ENCODE measurements around the gene OR6V1. TPM values are rescaled to one million over a fixed set of nuclear protein-coding genes. Genes with fewer than 3 reads are reported as not detected.

Gene OR6V1
- total RNA-seq, 2 donors from 2014 or later: not detected

GRCh38 chr7:143063741-143064140 lies 11.6 kb downstream of the OR6V1 start:
- no peak overlapping the region for H3K27ac ChIP-seq (ENCODE audit: low read depth, low read length)
- TF ChIP-seq CTCF (conservative IDR thresholded peaks at IDR 0.05): no peak
- H3K36me3 ChIP-seq (ENCODE audit: control insufficient read depth, insufficient read depth, low read length): no peaks in the 10 kb centered on the region
- Mint-ChIP-seq H3K4me1 (peaks cover 16% of the 10 kb centered on the region), H3K36me3 (ENCODE audit: low read depth) (no peaks in the 10 kb centered on the region), H3K4me3 (no peak overlapping the region), H3K27ac (no peak overlapping the region), H3K9me3 (no peaks in the 10 kb centered on the region), H3K27me3 (ENCODE audit: insufficient read depth) (no peaks in the 10 kb centered on the region)
- H3K9ac ChIP-seq (ENCODE audit: extremely low read depth, low read length, poor library complexity, severe bottlenecking): no peak overlapping the region
- no peak overlapping the region for H3K4me3 ChIP-seq (ENCODE audit: low read length)
- H3K4me1 ChIP-seq (ENCODE audit: control insufficient read depth, insufficient read depth, low read length): peaks cover 3% of the 10 kb centered on the region
- DNase-seq: no peak
- H3K9me3 ChIP-seq (ENCODE audit: control insufficient read depth, low read length): no peaks in the 10 kb centered on the region
- peaks cover 2% of the 10 kb centered on the region for H3K27me3 ChIP-seq (ENCODE audit: control insufficient read depth, insufficient read depth, low read length, poor library complexity, severe bottlenecking)
- 85 to 87% methylated on average over 3 of the region's 3 CpGs for WGBS, 2 experiments (ENCODE audit: insufficient coverage in 1 of 2, insufficient read length in 1 of 2)

- H3K27ac Mint-ChIP-seq: no peak overlapping the region
- WGBS, 2 experiments (ENCODE audit: insufficient coverage in 1 of 2, insufficient read length in 1 of 2): 70 to 85% methylated on average over 2 of the region's 2 CpGs
- H3K4me1 Mint-ChIP-seq: peaks cover 13% of the 10 kb centered on the region
- H3K9me3 Mint-ChIP-seq: no peaks in the 10 kb centered on the region
- Histone ChIP-seq H3K9me3 (ENCODE audit: control insufficient read depth, low read length) (no peaks in the 10 kb centered on the region), H3K27me3 (ENCODE audit: control insufficient read depth, insufficient read depth, low read length, poor library complexity, severe bottlenecking) (no peaks in the 10 kb centered on the region), H3K4me3 (ENCODE audit: low read length) (no peak overlapping the region), H3K27ac (ENCODE audit: low read depth, low read length) (no peak overlapping the region), H3K9ac (ENCODE audit: extremely low read depth, low read length, poor library complexity, severe bottlenecking) (no peak overlapping the region), H3K4me1 (ENCODE audit: control insufficient read depth, insufficient read depth, low read length) (no peaks in the 10 kb centered on the region), H3K36me3 (ENCODE audit: control insufficient read depth, insufficient read depth, low read length) (no peaks in the 10 kb centered on the region)
- no peak for DNase-seq
- H3K27me3 Mint-ChIP-seq (ENCODE audit: insufficient read depth): no peaks in the 10 kb centered on the region
- no peaks in the 10 kb centered on the region for H3K36me3 Mint-ChIP-seq (ENCODE audit: low read depth)
- no peak overlapping the region for H3K4me3 Mint-ChIP-seq
- no peak for TF ChIP-seq CTCF (conservative IDR thresholded peaks at IDR 0.05)
Observed at GRCh38 chr7:143068446-143068845, 16.3 kb downstream of the OR6V1 start.

- Mint-ChIP-seq H3K9me3 (no peaks in the 10 kb centered on the region), H3K27ac (no peak overlapping the region), H3K27me3 (ENCODE audit: insufficient read depth) (peaks cover 3% of the 10 kb centered on the region), H3K4me3 (no peak overlapping the region), H3K4me1 (peaks cover 13% of the 10 kb centered on the region), H3K36me3 (ENCODE audit: low read depth) (no peaks in the 10 kb centered on the region)
- no peaks in the 10 kb centered on the region for H3K36me3 ChIP-seq (ENCODE audit: control insufficient read depth, insufficient read depth, low read length)
- H3K9me3 ChIP-seq (ENCODE audit: control insufficient read depth, low read length): no peaks in the 10 kb centered on the region
- H3K27me3 ChIP-seq (ENCODE audit: control insufficient read depth, insufficient read depth, low read length, poor library complexity, severe bottlenecking): no peaks in the 10 kb centered on the region
- H3K27ac ChIP-seq (ENCODE audit: low read depth, low read length): no peak overlapping the region
- TF ChIP-seq CTCF (conservative IDR thresholded peaks at IDR 0.05): peak; percentile 14
- WGBS, 2 experiments (ENCODE audit: insufficient coverage in 1 of 2, insufficient read length in 1 of 2): 70 to 79% methylated on average over 4 to 6 of the region's 6 CpGs
- no peak overlapping the region for H3K9ac ChIP-seq (ENCODE audit: extremely low read depth, low read length, poor library complexity, severe bottlenecking)
- no peaks in the 10 kb centered on the region for H3K4me1 ChIP-seq (ENCODE audit: control insufficient read depth, insufficient read depth, low read length)
- no peak overlapping the region for H3K4me3 ChIP-seq (ENCODE audit: low read length)
- DNase-seq: peak; percentile 74
Observed at GRCh38 chr7:143069912-143070500, 17.9 kb downstream of the OR6V1 start.
